NCI-H748 (cell line): ENCODE measurements around the gene OR10H1.
"Not testable (repeated sequence)": the region's sequence is repeated elsewhere in the genome, so short reads cannot be mapped to it uniquely, and the experiment has no call there.

ENCODE experiments used
- DNase-seq: peaks from one replicate; lab custom pipeline; 2025; ENCODE audit not compliant: unreplicated experiment; lab: John Stamatoyannopoulos, UW

Gene OR10H1

GRCh38 chr19:15776264-15776663 lies 39.2 kb downstream of the OR10H1 start:
- no peak for DNase-seq

GRCh38 chr19:15775249-15775648 lies 40.2 kb downstream of the OR10H1 start:
- no peak for DNase-seq

GRCh38 chr19:15774159-15774558 lies 41.3 kb downstream of the OR10H1 start:
- not testable (repeated sequence) for DNase-seq

GRCh38 chr19:15769586-15769985 lies 45.9 kb downstream of the OR10H1 start:
- DNase-seq: no peak

GRCh38 chr19:15759962-15760565 lies 55.4 kb downstream of the OR10H1 start:
- peak; percentile 1 for DNase-seq

- no peak for DNase-seq
Measured at GRCh38 chr19:15758379-15758778, 57.1 kb downstream of the OR10H1 start.
